ENCODE measurements around the gene TMEFF2. TPM values are rescaled to one million over a fixed set of nuclear protein-coding genes. Genes with fewer than 3 reads are reported as not detected.

The TMEFF2 gene
- total and polyA plus RNA-seq, 10 of the 15 experiments (the other 5 are each of a cell fraction or from before 2014, with no cell fraction given) = not detected

DNA sequence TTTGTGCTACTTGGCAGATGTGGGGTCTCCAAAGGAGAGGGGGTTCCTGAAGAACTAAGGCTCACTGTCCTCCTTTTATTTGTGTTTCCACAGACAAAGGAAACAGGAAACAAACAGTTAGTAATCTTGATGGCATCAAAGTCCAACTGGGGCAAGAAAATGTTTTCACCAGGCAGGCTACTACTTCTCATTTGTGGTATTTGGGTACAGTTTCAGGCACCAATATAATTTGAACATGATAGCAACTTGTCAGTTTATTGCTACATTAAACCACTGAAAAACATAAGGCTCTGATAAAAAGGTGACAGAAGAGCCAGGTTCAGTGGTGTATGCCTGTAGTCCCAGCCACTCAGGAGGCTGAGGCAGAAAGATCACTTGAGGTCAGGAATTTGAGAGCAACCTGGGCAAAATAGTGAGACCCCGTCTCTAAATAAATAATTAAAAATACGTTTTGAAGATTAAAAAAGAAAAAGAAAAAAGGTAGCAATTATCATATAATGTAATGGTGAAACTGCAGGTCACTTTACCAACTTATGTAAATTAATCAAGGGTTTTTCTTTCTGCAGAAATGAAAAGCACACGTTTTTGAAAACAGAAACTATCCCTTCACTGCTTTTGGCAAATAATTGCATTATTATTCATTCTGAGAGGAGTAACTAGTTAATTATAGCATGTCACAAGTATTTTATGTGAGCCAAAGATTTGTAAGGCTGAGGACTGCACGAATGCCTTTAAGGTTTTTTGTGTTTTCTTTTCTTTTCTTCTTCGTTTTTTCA, 190.4 kb downstream of the TMEFF2 start (continued):
- 0 out of 2 replicates have a peak, but pooled peaks have one; percentile 11 for TF ChIP-seq CREM (IDR thresholded peaks at IDR 0.05; ENCODE audit: low read depth)
- no peak for TF ChIP-seq WRNIP1 (IDR thresholded peaks at IDR 0.05; ENCODE audit: borderline replicate concordance, low read depth, low read length)
- no peak for TF ChIP-seq FOS (IDR thresholded peaks at IDR 0.05; ENCODE audit: borderline replicate concordance, extremely low read depth, insufficient read length)
- TF ChIP-seq SMAD1 (IDR thresholded peaks at IDR 0.05; ENCODE audit: low read depth, partially characterized antibody) = no peak
- peak; percentile 82 for TF ChIP-seq MEF2A (IDR thresholded peaks at IDR 0.05; ENCODE audit: insufficient read depth, low read depth, low read length)
- no peak for TF ChIP-seq PAX8 (IDR thresholded peaks at IDR 0.05)
- no peak for TF ChIP-seq EZH2 (IDR thresholded peaks at IDR 0.05; ENCODE audit: borderline replicate concordance, control insufficient read depth, low read depth, low read length)
- peak; percentile 80 for TF ChIP-seq MEF2B (IDR thresholded peaks at IDR 0.05; ENCODE audit: partially characterized antibody, poor library complexity, severe bottlenecking)
- TF ChIP-seq HCFC1 (IDR thresholded peaks at IDR 0.05; ENCODE audit: low read length) = no peak
- TF ChIP-seq BMI1 (IDR thresholded peaks at IDR 0.05; ENCODE audit: borderline replicate concordance) = peak; percentile 65; the same call in 1 of the 2 replicates
- TF ChIP-seq ZNF24 (IDR thresholded peaks at IDR 0.05) = peak; percentile 56
- no peak; the same call in 1 of the 2 replicates for TF ChIP-seq RAD51 (IDR thresholded peaks at IDR 0.05)
- no peak for TF ChIP-seq HDGF (IDR thresholded peaks at IDR 0.05)
- TF ChIP-seq, protein P1, sequence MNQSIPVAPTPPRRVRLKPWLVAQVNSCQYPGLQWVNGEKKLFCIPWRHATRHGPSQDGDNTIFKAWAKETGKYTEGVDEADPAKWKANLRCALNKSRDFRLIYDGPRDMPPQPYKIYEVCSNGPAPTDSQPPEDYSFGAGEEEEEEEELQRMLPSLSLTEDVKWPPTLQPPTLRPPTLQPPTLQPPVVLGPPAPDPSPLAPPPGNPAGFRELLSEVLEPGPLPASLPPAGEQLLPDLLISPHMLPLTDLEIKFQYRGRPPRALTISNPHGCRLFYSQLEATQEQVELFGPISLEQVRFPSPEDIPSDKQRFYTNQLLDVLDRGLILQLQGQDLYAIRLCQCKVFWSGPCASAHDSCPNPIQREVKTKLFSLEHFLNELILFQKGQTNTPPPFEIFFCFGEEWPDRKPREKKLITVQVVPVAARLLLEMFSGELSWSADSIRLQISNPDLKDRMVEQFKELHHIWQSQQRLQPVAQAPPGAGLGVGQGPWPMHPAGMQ (IDR thresholded peaks at IDR 0.05; ENCODE audit: borderline replicate concordance) = no peak
- TF ChIP-seq NFYB (IDR thresholded peaks at IDR 0.05; ENCODE audit: insufficient read depth, low read depth, low read length) = no peak
- TF ChIP-seq YBX1 (IDR thresholded peaks at IDR 0.05) = no peak
- peak in 1 of 2 experiments; percentile 52; a peak in 2 of 4 replicates for TF ChIP-seq IKZF2 (IDR thresholded peaks at IDR 0.05)
- TF ChIP-seq KDM1A (IDR thresholded peaks at IDR 0.05; ENCODE audit: borderline replicate concordance) = no peak
- no peak for TF ChIP-seq PML (IDR thresholded peaks at IDR 0.05; ENCODE audit: low read length)
- TF ChIP-seq TARDBP (IDR thresholded peaks at IDR 0.05; ENCODE audit: borderline replicate concordance) = no peak
- TF ChIP-seq CBFB (IDR thresholded peaks at IDR 0.05; ENCODE audit: low read depth) = no peak
- TF ChIP-seq KAT2A (conservative IDR thresholded peaks at IDR 0.05; ENCODE audit: control insufficient read depth, low read depth, low read length) = no peak
- peak; percentile 73 for TF ChIP-seq ATF7 (IDR thresholded peaks at IDR 0.05; ENCODE audit: low read depth)
- TF ChIP-seq, protein P2, sequence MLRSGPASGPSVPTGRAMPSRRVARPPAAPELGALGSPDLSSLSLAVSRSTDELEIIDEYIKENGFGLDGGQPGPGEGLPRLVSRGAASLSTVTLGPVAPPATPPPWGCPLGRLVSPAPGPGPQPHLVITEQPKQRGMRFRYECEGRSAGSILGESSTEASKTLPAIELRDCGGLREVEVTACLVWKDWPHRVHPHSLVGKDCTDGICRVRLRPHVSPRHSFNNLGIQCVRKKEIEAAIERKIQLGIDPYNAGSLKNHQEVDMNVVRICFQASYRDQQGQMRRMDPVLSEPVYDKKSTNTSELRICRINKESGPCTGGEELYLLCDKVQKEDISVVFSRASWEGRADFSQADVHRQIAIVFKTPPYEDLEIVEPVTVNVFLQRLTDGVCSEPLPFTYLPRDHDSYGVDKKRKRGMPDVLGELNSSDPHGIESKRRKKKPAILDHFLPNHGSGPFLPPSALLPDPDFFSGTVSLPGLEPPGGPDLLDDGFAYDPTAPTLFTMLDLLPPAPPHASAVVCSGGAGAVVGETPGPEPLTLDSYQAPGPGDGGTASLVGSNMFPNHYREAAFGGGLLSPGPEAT (IDR thresholded peaks at IDR 0.05; ENCODE audit: low read depth) = 0 out of 2 replicates have a peak, but pooled peaks have one; percentile 46
- TF ChIP-seq, protein P3, sequence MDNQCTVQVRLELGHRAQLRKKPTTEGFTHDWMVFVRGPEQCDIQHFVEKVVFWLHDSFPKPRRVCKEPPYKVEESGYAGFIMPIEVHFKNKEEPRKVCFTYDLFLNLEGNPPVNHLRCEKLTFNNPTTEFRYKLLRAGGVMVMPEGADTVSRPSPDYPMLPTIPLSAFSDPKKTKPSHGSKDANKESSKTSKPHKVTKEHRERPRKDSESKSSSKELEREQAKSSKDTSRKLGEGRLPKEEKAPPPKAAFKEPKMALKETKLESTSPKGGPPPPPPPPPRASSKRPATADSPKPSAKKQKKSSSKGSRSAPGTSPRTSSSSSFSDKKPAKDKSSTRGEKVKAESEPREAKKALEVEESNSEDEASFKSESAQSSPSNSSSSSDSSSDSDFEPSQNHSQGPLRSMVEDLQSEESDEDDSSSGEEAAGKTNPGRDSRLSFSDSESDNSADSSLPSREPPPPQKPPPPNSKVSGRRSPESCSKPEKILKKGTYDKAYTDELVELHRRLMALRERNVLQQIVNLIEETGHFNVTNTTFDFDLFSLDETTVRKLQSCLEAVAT (IDR thresholded peaks at IDR 0.05) = no peak
